Mesothelial cell of epicardium (in vitro differentiated cells): ENCODE measurements around the gene GRIN3A. TPM values are rescaled to one million over a fixed set of nuclear protein-coding genes. Genes with fewer than 3 reads are reported as not detected.
A peak's percentile ranks its signal among the peaks of the same experiment; 100 is the strongest.

Source experiments
- DNase-seq, 2 experiments: peaks; one replicate each; pipeline ENCODE4 v3.0.0; 2021; ENCODE audit warnings: low spot score in 2 of 2; ENCODE audit not compliant: unreplicated experiment in 2 of 2
- H3K27ac Mint-ChIP-seq: 2 replicates; pipeline ENCODE4 v1.8.0; 2021; ENCODE audit warnings: mixed read lengths
- H3K27me3 Mint-ChIP-seq: 2 replicates; pipeline ENCODE4 v1.8.0; 2021; ENCODE audit warnings: low read depth, mixed read lengths
- H3K36me3 Mint-ChIP-seq: 2 replicates; pipeline ENCODE4 v1.8.0; 2021; ENCODE audit warnings: mixed read lengths
- H3K4me1 Mint-ChIP-seq: 2 replicates; pipeline ENCODE4 v1.8.0; 2021; ENCODE audit warnings: mixed read lengths
- H3K4me3 Mint-ChIP-seq: 2 replicates; pipeline ENCODE4 v1.8.0; 2021; ENCODE audit warnings: mild to moderate bottlenecking, moderate library complexity, mixed read lengths
- H3K9me3 Mint-ChIP-seq: 2 replicates; pipeline ENCODE4 v1.8.0; 2021; ENCODE audit warnings: mixed read lengths
- total RNA-seq: library from RNA; stranded (reverse); gene quantifications from 3 replicates; pipeline ENCODE4 v1.2.1, GENCODE V29; 2021
- TF ChIP-seq, protein P1 (sequence below): fragments of 200-600 bp; sonication (generic); IDR thresholded peaks from one replicate; pipeline ENCODE4 v1.5.0; 2021; ENCODE audit warnings: antibody characterized with exemption; ENCODE audit not compliant: unreplicated experiment

The GRIN3A gene
- total RNA-seq, 1 donor from 2014 or later = 3.0 TPM

GRCh38 chr9:101705135-101705661 is 33.2 kb downstream of the GRIN3A start:
- Mint-ChIP-seq H3K27ac (no peak overlapping the region), H3K9me3 (peaks cover under 1% of the 10 kb centered on the region), H3K4me1 (peaks cover 10% of the 10 kb centered on the region), H3K4me3 (peak overlapping the region; percentile 75), H3K36me3 (no peaks in the 10 kb centered on the region), H3K27me3 (peaks cover 20% of the 10 kb centered on the region)
- TF ChIP-seq, protein P1, sequence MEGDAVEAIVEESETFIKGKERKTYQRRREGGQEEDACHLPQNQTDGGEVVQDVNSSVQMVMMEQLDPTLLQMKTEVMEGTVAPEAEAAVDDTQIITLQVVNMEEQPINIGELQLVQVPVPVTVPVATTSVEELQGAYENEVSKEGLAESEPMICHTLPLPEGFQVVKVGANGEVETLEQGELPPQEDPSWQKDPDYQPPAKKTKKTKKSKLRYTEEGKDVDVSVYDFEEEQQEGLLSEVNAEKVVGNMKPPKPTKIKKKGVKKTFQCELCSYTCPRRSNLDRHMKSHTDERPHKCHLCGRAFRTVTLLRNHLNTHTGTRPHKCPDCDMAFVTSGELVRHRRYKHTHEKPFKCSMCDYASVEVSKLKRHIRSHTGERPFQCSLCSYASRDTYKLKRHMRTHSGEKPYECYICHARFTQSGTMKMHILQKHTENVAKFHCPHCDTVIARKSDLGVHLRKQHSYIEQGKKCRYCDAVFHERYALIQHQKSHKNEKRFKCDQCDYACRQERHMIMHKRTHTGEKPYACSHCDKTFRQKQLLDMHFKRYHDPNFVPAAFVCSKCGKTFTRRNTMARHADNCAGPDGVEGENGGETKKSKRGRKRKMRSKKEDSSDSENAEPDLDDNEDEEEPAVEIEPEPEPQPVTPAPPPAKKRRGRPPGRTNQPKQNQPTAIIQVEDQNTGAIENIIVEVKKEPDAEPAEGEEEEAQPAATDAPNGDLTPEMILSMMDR = no peak
- DNase-seq = peak; percentile 18 to 43

DNA sequence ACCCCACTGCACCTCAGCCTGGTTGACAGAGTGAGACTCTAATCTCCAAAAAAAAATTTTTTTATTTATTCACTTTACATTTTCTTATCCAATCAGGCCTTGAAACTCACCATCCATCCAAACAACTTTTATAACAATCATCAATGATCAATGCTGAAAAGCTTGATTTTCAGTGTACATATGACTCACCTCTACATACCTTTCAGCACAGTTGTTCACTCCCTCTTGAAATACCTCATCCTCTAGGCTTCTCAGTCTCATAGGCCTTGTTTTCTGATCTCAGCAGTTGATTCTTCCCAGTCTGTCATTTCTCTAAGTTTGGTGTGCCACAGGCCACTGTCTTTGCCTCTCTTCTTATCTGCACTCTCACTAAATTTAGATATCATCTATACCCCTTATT is 36.2 kb downstream of the GRIN3A start:
- Mint-ChIP-seq H3K36me3 (no peaks in the 10 kb centered on the region), H3K9me3 (peaks cover 8% of the 10 kb centered on the region), H3K4me1 (peaks cover 7% of the 10 kb centered on the region), H3K4me3 (no peak overlapping the region), H3K27me3 (peaks cover 18% of the 10 kb centered on the region), H3K27ac (no peak overlapping the region)
- TF ChIP-seq, protein P1 = no peak
- no peak for DNase-seq

DNA sequence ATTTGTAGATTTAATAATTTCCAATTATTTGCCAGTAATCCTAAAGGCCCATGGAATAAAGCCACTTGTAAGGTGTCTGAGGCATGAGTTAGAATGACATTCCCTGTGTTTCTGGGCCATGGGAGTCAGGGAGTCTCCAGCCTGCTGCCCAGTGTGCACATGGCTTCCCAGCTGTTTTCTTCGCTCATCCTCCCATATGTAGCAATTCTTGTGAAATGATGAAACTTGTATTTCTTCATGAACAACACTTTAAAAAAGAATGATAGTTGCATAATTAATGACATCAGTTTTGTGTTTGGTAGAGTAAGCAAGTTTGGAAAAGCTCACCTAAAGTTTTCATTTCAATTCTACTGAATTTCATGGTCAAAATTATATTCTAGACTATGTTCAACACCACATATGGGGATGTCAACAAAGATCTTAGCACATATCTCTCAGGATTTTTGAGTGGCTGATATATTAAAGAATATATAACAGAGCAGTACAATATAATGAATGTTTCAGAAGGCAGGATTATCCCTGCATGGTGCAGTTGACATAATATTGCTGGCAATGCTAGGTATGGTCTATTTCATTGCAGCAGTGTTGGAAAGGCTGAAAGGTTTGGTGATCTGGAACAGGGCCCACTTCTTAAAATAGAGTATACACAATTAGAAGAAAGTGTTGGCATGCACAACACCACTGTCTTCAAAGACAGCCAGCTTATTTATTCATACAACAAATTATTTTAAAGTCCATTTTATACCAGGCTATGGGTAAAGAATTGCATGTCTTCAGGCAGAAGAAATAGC is 44.7 kb downstream of the GRIN3A start:
- Mint-ChIP-seq H3K27me3 (peaks cover 3% of the 10 kb centered on the region), H3K9me3 (no peaks in the 10 kb centered on the region), H3K36me3 (no peaks in the 10 kb centered on the region), H3K4me1 (no peaks in the 10 kb centered on the region), H3K4me3 (no peak overlapping the region), H3K27ac (no peak overlapping the region)
- DNase-seq = no peak
- TF ChIP-seq, protein P1 = no peak

DNA sequence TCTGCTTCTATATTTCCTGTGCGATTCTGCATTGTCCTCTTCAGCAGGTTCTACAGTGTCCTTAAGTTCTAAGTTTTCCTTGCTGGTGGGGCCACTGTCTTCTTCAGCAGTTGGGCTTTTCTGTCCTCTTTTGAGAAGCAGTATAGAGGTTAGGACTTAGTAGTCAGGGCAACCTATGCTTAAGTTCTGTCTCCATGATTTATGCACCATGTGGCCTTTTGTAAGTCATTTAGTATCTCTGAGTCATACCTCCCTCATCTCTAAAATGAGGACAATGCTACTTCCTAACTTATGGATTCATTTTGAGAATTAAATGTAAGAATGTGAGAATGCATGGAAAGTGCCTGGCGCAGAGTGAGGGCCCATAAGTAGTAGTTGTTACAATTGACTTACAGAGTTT is 46.8 kb downstream of the GRIN3A start:
- TF ChIP-seq, protein P1 = no peak
- H3K4me3 Mint-ChIP-seq = no peak overlapping the region

GRCh38 chr9:101689039-101689438 is 49.4 kb downstream of the GRIN3A start:
- no peaks in the 10 kb centered on the region for H3K4me1 Mint-ChIP-seq
- H3K27me3 Mint-ChIP-seq = no peaks in the 10 kb centered on the region
- H3K4me3 Mint-ChIP-seq = no peak overlapping the region
- TF ChIP-seq, protein P1 = no peak
- no peak for DNase-seq
- H3K27ac Mint-ChIP-seq = no peak overlapping the region
- no peaks in the 10 kb centered on the region for H3K9me3 Mint-ChIP-seq
- no peaks in the 10 kb centered on the region for H3K36me3 Mint-ChIP-seq

More for the DNA sequence above, 46.8 kb downstream of the GRIN3A start:
- H3K27me3 Mint-ChIP-seq = peaks cover 3% of the 10 kb centered on the region
- H3K4me1 Mint-ChIP-seq = no peaks in the 10 kb centered on the region
- no peaks in the 10 kb centered on the region for H3K36me3 Mint-ChIP-seq
- no peak overlapping the region for H3K27ac Mint-ChIP-seq
- no peaks in the 10 kb centered on the region for H3K9me3 Mint-ChIP-seq
- no peak for DNase-seq
